HepG2 (cell line): Measurements from ENCODE around the gene PTMA. TPM values are rescaled to one million over a fixed set of nuclear protein-coding genes. Genes with fewer than 3 reads are reported as not detected.
A peak's percentile ranks its signal among the peaks of the same experiment; 100 is the strongest.

Experiments
- HCFC1 ChIP-seq: fragments of 150-350 bp; IDR thresholded peaks from 2 replicates; pipeline ENCODE4 v1.6.1; 2014; ENCODE audit warnings: low read depth, low read length
- KDM5A ChIP-seq: fragments of 200-600 bp; sonication (generic); IDR thresholded peaks from 2 replicates; pipeline ENCODE4 v1.7.0; 2018; ENCODE audit warnings: antibody characterized with exemption, mild to moderate bottlenecking, low read length, borderline replicate concordance
- NFYC ChIP-seq: IDR thresholded peaks from 2 replicates; pipeline ENCODE4 v1.6.1; 2016; ENCODE audit warnings: missing genetic modification reagents, missing compliant biosample characterization
- PRPF4 ChIP-seq: fragments of 200-400 bp; formaldehyde crosslinking; IDR thresholded peaks from 2 replicates; pipeline ENCODE4 v1.6.1; 2016; ENCODE audit warnings: low read length, low read depth; ENCODE audit not compliant: poor library complexity, severe bottlenecking
- RBFOX2 ChIP-seq: fragments of 200-400 bp; formaldehyde crosslinking; IDR thresholded peaks from 2 replicates; pipeline ENCODE4 v1.6.1; 2017; ENCODE audit warnings: low read depth, mild to moderate bottlenecking, low read length
- RERE ChIP-seq: IDR thresholded peaks from 2 replicates; pipeline ENCODE4 v1.6.1; 2016; ENCODE audit warnings: low read depth, missing genetic modification reagents, missing compliant biosample characterization
- ZMYM4 ChIP-seq: sonication (generic); formaldehyde crosslinking; IDR thresholded peaks from 2 replicates; pipeline ENCODE4 v1.8.1; 2023; ENCODE audit warnings: mild to moderate bottlenecking, missing genetic modification reagents
- ZNF205 ChIP-seq: IDR thresholded peaks from 2 replicates; pipeline ENCODE4 v1.6.1; 2018; ENCODE audit warnings: missing biosample characterization, missing genetic modification reagents
- ZNF609 ChIP-seq: sonication (generic); formaldehyde crosslinking; IDR thresholded peaks from 2 replicates; pipeline ENCODE4 v1.4.0; 2020; ENCODE audit warnings: mild to moderate bottlenecking, missing genetic modification reagents, borderline replicate concordance
- polyA plus RNA-seq, 8 experiments: library from polyadenylated mRNA; depleted of rRNA in 3 of 8; stranded (reverse) in 7 of 8; unstranded in 1 of 8; fragments of >200 nt; fragmentation: Illumina TruSeq in 4 of 8; extraction: Trizol in 4 of 8; gene quantifications; 2 replicates each; pipeline versions ENCODE4 v1.2.1 to v1.2.3, GENCODE V29; 2011 to 2016; ENCODE audit warnings: low read depth in 4 of 8, missing spikeins in 1 of 8, mixed read lengths in 1 of 8; ENCODE audit not compliant: insufficient read depth in 1 of 8
- total RNA-seq, 5 experiments: library from RNA; depleted of rRNA; stranded (reverse); fragments of >200 nt; fragmentation: Illumina TruSeq; extraction: Trizol; gene quantifications; 2 replicates each; pipeline ENCODE4 v1.2.3, GENCODE V29; 2016; ENCODE audit warnings: low read depth in 1 of 5
- TF ChIP-seq, protein P1 (sequence below): sonication (generic); formaldehyde crosslinking; IDR thresholded peaks from 2 replicates; pipeline ENCODE4 v1.4.0; 2020; ENCODE audit warnings: mild to moderate bottlenecking, missing genetic modification reagents
- TF ChIP-seq, protein P2 (sequence below): sonication (generic); formaldehyde crosslinking; IDR thresholded peaks from 2 replicates; pipeline ENCODE4 v1.8.1; 2023; ENCODE audit warnings: mild to moderate bottlenecking, missing genetic modification reagents

PTMA gene
- total and polyA plus RNA-seq, 2 of the 13 experiments (the other 11 are each of a cell fraction or from before 2014, with no cell fraction given): 190 to 1,086 TPM

GRCh38 chr2:231680285-231680991 is 27.9 kb upstream of the PTMA start (continued):
- TF ChIP-seq RERE (CRISPR knock-in tag) (0 out of 2 replicates have a peak, but pooled peaks have one; percentile 5), RBFOX2 (peak; percentile 86), ZNF609 (peak; percentile 36; the same call in 1 of the 2 replicates), PRPF4 (no peak), HCFC1 (no peak), ZMYM4 (no peak; the same call in 1 of the 2 replicates), NFYC (CRISPR knock-in tag) (peak; percentile 77), ZNF205 (CRISPR knock-in tag) (peak; percentile 13; the same call in 1 of the 2 replicates), KDM5A (0 out of 2 replicates have a peak, but pooled peaks have one; percentile 27)
- TF ChIP-seq, protein P1, sequence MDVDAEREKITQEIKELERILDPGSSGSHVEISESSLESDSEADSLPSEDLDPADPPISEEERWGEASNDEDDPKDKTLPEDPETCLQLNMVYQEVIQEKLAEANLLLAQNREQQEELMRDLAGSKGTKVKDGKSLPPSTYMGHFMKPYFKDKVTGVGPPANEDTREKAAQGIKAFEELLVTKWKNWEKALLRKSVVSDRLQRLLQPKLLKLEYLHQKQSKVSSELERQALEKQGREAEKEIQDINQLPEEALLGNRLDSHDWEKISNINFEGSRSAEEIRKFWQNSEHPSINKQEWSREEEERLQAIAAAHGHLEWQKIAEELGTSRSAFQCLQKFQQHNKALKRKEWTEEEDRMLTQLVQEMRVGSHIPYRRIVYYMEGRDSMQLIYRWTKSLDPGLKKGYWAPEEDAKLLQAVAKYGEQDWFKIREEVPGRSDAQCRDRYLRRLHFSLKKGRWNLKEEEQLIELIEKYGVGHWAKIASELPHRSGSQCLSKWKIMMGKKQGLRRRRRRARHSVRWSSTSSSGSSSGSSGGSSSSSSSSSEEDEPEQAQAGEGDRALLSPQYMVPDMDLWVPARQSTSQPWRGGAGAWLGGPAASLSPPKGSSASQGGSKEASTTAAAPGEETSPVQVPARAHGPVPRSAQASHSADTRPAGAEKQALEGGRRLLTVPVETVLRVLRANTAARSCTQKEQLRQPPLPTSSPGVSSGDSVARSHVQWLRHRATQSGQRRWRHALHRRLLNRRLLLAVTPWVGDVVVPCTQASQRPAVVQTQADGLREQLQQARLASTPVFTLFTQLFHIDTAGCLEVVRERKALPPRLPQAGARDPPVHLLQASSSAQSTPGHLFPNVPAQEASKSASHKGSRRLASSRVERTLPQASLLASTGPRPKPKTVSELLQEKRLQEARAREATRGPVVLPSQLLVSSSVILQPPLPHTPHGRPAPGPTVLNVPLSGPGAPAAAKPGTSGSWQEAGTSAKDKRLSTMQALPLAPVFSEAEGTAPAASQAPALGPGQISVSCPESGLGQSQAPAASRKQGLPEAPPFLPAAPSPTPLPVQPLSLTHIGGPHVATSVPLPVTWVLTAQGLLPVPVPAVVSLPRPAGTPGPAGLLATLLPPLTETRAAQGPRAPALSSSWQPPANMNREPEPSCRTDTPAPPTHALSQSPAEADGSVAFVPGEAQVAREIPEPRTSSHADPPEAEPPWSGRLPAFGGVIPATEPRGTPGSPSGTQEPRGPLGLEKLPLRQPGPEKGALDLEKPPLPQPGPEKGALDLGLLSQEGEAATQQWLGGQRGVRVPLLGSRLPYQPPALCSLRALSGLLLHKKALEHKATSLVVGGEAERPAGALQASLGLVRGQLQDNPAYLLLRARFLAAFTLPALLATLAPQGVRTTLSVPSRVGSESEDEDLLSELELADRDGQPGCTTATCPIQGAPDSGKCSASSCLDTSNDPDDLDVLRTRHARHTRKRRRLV (CRISPR knock-in tag): peak; percentile 90
- TF ChIP-seq, protein P2, sequence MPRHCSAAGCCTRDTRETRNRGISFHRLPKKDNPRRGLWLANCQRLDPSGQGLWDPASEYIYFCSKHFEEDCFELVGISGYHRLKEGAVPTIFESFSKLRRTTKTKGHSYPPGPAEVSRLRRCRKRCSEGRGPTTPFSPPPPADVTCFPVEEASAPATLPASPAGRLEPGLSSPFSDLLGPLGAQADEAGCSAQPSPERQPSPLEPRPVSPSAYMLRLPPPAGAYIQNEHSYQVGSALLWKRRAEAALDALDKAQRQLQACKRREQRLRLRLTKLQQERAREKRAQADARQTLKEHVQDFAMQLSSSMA (CRISPR knock-in tag): peak; percentile 84; the same call in 1 of the 2 replicates
